Activated CD4-positive, alpha-beta memory T cell treated with anti-CD3 and anti-CD28 coated beads for 36 hours (primary cell): ENCODE results near the gene ABCF1. TPM values are rescaled to one million over a fixed set of nuclear protein-coding genes. Genes with fewer than 3 reads are reported as not detected.
A peak's percentile ranks its signal among the peaks of the same experiment; 100 is the strongest.

Experiments used
- CTCF ChIA-PET: fragments of 350-600 bp; sonication (Branson Sonifier 250); formaldehyde crosslinking; loops from one replicate; lab custom pipeline; 2021; ENCODE audit warnings: antibody characterized with exemption, inconsistent platforms; lab: Charles Lee
- POLR2A ChIA-PET: fragments of 350-600 bp; sonication (Branson Sonifier 250); formaldehyde crosslinking; loops from one replicate; lab custom pipeline; 2021; ENCODE audit warnings: antibody characterized with exemption; lab: Charles Lee
- DNase-seq: peaks from one replicate; pipeline ENCODE4 v3.0.0-alpha.2; 2020
- H3K27ac Mint-ChIP-seq: one replicate; pipeline ENCODE4 v1.8.0; 2021; ENCODE audit warnings: mixed read lengths
- H3K27me3 Mint-ChIP-seq: one replicate; pipeline ENCODE4 v1.8.0; 2021; ENCODE audit warnings: mixed read lengths
- H3K36me3 Mint-ChIP-seq: one replicate; pipeline ENCODE4 v1.8.0; 2021; ENCODE audit warnings: mixed read lengths
- H3K4me1 Mint-ChIP-seq: one replicate; pipeline ENCODE4 v1.8.0; 2021; ENCODE audit warnings: low read depth, mixed read lengths
- H3K4me3 Mint-ChIP-seq: one replicate; pipeline ENCODE4 v1.8.0; 2021; ENCODE audit warnings: mild to moderate bottlenecking, mixed read lengths
- H3K9me3 Mint-ChIP-seq: one replicate; pipeline ENCODE4 v1.8.0; 2021; ENCODE audit warnings: mixed read lengths
- intact Hi-C: fragments of 100-400 bp; cut with micrococcal nuclease; formaldehyde crosslinking; loops from one replicate; pipeline ENCODE4 v1.15.1; 2023
- total RNA-seq, 2 experiments: library from RNA; stranded (reverse); gene quantifications; one replicate each; pipeline ENCODE4 v1.2.3, GENCODE V29; 2021

ABCF1 gene
- total RNA-seq, 2 experiments from 2014 or later, result 87.0 to 87.1 TPM

DNA sequence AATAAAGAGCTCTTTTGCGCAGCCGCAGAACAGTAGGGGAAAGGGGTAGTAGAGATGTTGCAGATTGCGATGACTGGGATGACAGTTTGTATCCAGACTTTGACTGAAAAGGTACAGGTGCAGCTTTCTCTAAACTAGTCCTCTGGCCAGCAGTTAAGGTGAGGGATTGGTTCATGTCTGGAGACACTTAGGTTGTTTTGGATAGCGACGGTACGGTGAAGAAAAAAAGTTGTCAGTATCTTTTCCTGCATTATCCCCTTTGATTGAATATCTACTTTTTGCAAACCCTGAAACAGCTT lies 13.6 kb upstream of the ABCF1 start:
- no peaks in the 10 kb centered on the region for H3K27me3 Mint-ChIP-seq
- peak; percentile 77 for DNase-seq
- intact Hi-C loops, result loop anchor here (2.0 to 10.0 kb wide), 3 partner anchors 125 to 233 kb away; partner anchors contain the start of genes MDC1 and TRIM39
- H3K4me1 Mint-ChIP-seq, result peaks cover 44% of the 10 kb centered on the region
- CTCF ChIA-PET, result interaction anchor here (0.6 to 9.5 kb wide), 8 partner anchors 13 to 106 kb away, joined by 3 to 134 read pairs (median 3); partner anchors contain the start of gene ABCF1
- no peaks in the 10 kb centered on the region for H3K9me3 Mint-ChIP-seq
- peak overlapping the region; percentile 97 for H3K4me3 Mint-ChIP-seq
- H3K27ac Mint-ChIP-seq, result peak overlapping the region; percentile 98
- POLR2A ChIA-PET, result interaction anchor here (0.6 to 3.9 kb wide), 15 partner anchors 9 to 165 kb away, joined by 3 to 28 read pairs (median 3); partner anchors contain the start of genes ABCF1, MDC1 and MRPS18B
- H3K36me3 Mint-ChIP-seq, result peaks cover 42% of the 10 kb centered on the region

DNA sequence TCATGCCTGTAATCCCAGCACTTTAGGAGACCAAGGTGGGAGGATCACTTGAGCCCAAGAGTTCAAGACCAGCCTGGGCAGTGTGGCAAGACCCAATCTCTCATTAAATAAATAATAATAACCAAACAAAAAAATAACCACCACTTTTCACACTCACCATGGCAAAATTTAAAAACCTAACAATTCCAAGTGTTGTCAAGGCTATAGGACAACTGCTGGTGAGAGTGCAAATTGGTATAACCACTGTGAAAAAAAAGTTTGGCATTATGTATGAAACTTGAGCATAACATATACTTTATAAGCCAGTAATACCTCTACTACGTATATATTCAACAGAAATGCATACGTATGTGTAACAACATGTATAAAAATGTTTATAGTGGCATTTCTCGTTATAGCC lies 10.3 kb upstream of the ABCF1 start:
- CTCF ChIA-PET, result interaction anchor here (1.1 kb wide), 1 partner anchor 16 kb away, joined by 3 read pairs; no protein-coding TSS in a partner anchor
- intact Hi-C loops, result loop anchor here (10.0 kb wide), 1 partner anchor 1174 kb away; the partner anchor contains the start of gene CLIC1
- H3K36me3 Mint-ChIP-seq, result peaks cover 31% of the 10 kb centered on the region

DNA sequence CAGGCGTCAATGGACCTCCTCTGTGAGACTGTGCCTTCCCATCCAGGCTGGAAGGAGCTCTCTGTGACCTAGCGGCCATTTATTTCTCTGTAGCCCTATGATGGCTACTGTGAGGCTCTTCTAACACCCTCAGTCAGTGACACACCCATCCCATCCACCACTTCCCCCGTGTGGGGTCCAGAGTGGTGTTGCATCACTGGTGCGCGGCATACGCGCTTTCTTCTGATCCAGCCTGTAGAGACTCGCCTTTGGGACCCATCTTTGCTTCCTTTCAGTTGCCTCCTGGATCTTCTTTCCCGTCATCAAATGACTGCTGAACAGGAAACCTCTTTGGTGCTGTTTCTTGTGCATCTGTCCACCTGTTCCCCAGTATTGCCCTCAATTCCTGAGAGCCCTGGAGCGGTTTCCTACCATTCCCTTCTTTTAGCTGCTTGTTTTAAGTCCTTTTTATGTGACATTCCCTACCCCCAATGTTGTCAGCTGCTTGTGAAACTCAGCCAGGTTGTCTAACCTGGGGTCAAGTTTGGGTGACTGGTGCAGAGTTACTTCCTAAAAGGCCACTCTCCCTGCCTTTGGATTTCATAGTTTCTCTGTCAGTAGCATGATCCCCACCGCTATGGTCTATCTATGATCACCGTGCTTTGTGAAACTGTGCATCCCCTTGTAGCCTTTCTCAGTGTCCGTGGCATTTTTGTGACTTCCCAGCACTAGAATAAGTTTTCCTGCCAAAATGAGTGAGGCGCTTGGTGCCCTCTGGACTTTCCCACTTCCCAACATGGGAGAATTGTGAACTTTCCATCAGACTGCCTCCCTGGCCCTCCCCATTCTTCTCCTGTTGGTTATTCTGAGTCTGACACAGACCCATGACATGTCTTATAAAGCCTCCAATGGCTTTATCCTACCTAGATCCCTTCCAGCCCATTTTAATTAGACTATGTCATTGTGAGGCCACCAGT lies 8.5 kb upstream of the ABCF1 start:
- H3K27me3 Mint-ChIP-seq, result no peaks in the 10 kb centered on the region
- CTCF ChIA-PET, result interaction anchor here (1.1 to 2.8 kb wide), 2 partner anchors 18 to 22 kb away, joined by 4 to 10 read pairs; no protein-coding TSS in a partner anchor
- H3K4me3 Mint-ChIP-seq, result no peak overlapping the region
- H3K27ac Mint-ChIP-seq, result peak overlapping the region; percentile 47
- intact Hi-C loops, result loop anchor here (10.0 kb wide), 1 partner anchor 1172 kb away; the partner anchor contains the start of gene CLIC1
- H3K9me3 Mint-ChIP-seq, result no peaks in the 10 kb centered on the region
- POLR2A ChIA-PET, result interaction anchor here (1.2 kb wide), 1 partner anchor 52 kb away, joined by 3 read pairs; no protein-coding TSS in a partner anchor
- H3K36me3 Mint-ChIP-seq, result peaks cover 25% of the 10 kb centered on the region
- DNase-seq, result no peak
- H3K4me1 Mint-ChIP-seq, result peaks cover 27% of the 10 kb centered on the region

More for the DNA sequence above, 10.3 kb upstream of the ABCF1 start:
- H3K4me1 Mint-ChIP-seq, result peaks cover 30% of the 10 kb centered on the region
- POLR2A ChIA-PET, result no interaction called here
- H3K27me3 Mint-ChIP-seq, result no peaks in the 10 kb centered on the region
- H3K4me3 Mint-ChIP-seq, result no peak overlapping the region
- H3K9me3 Mint-ChIP-seq, result no peaks in the 10 kb centered on the region
- DNase-seq, result no peak
- no peak overlapping the region for H3K27ac Mint-ChIP-seq

DNA sequence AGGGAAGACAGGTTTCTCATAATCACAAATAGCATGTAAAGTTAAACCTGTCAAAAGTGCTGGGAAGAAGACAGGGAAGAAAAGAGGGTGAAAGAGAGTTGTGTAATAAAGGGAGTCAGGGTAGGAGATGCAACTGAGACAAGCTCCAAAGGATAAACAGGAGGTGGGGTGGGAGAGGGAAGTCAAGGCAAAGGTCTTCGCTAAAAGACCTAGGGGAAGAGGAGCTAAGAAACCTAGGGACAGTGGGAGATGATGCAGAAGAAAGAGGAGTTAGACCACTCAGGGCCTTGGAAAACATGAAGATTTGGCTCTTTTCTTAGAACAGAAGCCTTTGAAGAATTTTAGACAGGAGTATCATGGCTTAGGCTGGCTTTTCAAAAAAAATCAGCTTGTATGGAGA lies 7.1 kb upstream of the ABCF1 start:
- Mint-ChIP-seq H3K9me3 (no peaks in the 10 kb centered on the region), H3K4me1 (peaks cover 23% of the 10 kb centered on the region), H3K27me3 (no peaks in the 10 kb centered on the region), H3K27ac (no peak overlapping the region), H3K4me3 (no peak overlapping the region), H3K36me3 (peaks cover 19% of the 10 kb centered on the region)
- DNase-seq, result no peak
- POLR2A ChIA-PET, result no interaction called here
- CTCF ChIA-PET, result interaction anchor here (0.6 to 2.8 kb wide), 6 partner anchors 19 to 167 kb away, joined by 3 to 10 read pairs (median 4); no protein-coding TSS in a partner anchor
- intact Hi-C loops, result loop anchor here (10.0 kb wide), 1 partner anchor 1171 kb away; the partner anchor contains the start of gene CLIC1

DNA sequence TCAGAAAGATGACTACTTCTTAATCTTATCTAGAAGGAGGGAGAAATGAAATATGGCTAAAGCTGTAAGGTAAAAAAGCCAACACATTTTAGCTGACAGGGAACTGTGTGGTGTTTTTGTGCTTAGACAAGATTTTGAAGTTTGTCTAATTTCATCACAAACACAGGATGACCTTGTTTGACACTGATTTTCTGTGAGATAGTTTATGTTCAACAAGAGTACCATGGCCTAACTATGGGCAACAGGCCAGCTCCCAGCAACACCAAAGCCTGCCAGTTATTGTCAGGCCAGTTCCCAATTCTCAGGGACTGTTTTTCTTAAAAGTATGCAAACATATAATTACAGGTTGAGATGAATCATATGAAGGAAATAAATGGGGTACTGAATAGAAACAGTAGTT lies 5.5 kb upstream of the ABCF1 start:
- intact Hi-C loops, result loop anchor here (10.0 kb wide), 1 partner anchor 1169 kb away; the partner anchor contains the start of gene CLIC1
- H3K27me3 Mint-ChIP-seq, result no peaks in the 10 kb centered on the region
- no peak overlapping the region for H3K27ac Mint-ChIP-seq
- ChIA-PET CTCF (interaction anchor here (0.8 to 2.8 kb wide), 2 partner anchors 21 to 83 kb away, joined by 3 to 10 read pairs; no protein-coding TSS in a partner anchor), POLR2A (interaction anchor here (2.3 kb wide), 1 partner anchor 9 kb away, joined by 10 read pairs; the partner anchor contains the start of genes GNL1 and PRR3)
- H3K4me3 Mint-ChIP-seq, result no peak overlapping the region
- DNase-seq, result no peak
- H3K36me3 Mint-ChIP-seq, result peaks cover 14% of the 10 kb centered on the region
- H3K9me3 Mint-ChIP-seq, result no peaks in the 10 kb centered on the region
- H3K4me1 Mint-ChIP-seq, result peaks cover 27% of the 10 kb centered on the region

DNA sequence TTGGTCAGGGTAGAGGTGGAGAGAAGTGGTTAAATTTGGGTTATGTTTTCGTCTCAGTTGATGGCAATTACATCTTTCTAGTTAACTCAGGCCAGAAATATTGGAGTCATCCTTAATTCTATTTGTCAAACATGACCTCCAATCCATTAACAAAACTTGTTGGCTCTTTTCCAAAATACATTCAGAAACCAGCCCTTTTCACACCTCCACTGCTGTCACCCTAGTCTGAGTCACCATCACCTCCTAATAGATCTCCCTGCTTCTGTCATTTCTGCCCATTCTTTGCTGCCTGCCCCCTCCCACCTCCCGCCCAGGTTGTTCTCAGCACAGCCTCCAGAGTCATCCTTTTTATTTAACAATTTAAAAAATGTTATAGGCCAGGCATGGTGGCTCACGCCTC lies 3.0 kb upstream of the ABCF1 start:
- DNase-seq, result peak; percentile 70
- Mint-ChIP-seq H3K4me3 (no peak overlapping the region), H3K36me3 (peaks cover 9% of the 10 kb centered on the region), H3K27ac (no peak overlapping the region), H3K9me3 (no peaks in the 10 kb centered on the region), H3K4me1 (peaks cover 46% of the 10 kb centered on the region), H3K27me3 (no peaks in the 10 kb centered on the region)
- intact Hi-C loops, result loop anchor here (10.0 kb wide), 1 partner anchor 1167 kb away; the partner anchor contains the start of gene CLIC1
- ChIA-PET POLR2A (interaction anchor here (3.7 kb wide), 1 partner anchor 10 kb away, joined by 28 read pairs; the partner anchor contains the start of genes GNL1 and PRR3), CTCF (interaction anchor here (1.8 kb wide), 1 partner anchor 85 kb away, joined by 4 read pairs; no protein-coding TSS in a partner anchor)

DNA sequence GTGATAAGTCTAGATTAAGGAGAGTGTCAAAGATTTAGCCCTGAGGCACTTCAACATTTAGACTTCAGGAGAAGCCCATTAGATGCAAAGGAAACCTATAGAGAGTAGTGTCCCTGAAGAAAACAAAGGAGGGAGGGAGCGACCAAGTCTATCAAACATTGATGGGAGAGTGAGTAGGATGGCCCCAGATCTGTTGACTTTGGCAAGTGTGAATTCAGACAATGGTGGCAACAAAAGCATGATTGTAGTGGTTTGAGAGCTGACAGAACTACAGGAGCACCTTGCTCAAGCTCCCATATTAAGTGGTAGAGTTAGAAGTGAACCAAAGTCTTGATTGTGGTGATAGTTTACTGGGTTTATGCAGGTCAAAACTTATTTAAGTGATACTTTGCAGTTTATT lies 979 bp upstream of the ABCF1 start:
- Mint-ChIP-seq H3K9me3 (no peaks in the 10 kb centered on the region), H3K4me1 (peaks cover 60% of the 10 kb centered on the region), H3K4me3 (peak overlapping the region; percentile 94), H3K36me3 (peaks cover 12% of the 10 kb centered on the region), H3K27me3 (no peaks in the 10 kb centered on the region), H3K27ac (no peak overlapping the region)
- intact Hi-C loops, result loop anchor here (2.0 to 5.0 kb wide), 2 partner anchors 112 to 147 kb away; partner anchors contain the start of gene MDC1
- CTCF ChIA-PET, result interaction anchor here (1.0 to 2.1 kb wide), 8 partner anchors 13 to 56 kb away, joined by 3 to 15 read pairs (median 6); partner anchors contain the start of genes ATAT1 and PRR3
- no peak for DNase-seq
- POLR2A ChIA-PET, result interaction anchor here (0.6 to 3.7 kb wide), 6 partner anchors 12 to 104 kb away, joined by 3 to 28 read pairs (median 4); partner anchors contain the start of genes GNL1 and PRR3

DNA sequence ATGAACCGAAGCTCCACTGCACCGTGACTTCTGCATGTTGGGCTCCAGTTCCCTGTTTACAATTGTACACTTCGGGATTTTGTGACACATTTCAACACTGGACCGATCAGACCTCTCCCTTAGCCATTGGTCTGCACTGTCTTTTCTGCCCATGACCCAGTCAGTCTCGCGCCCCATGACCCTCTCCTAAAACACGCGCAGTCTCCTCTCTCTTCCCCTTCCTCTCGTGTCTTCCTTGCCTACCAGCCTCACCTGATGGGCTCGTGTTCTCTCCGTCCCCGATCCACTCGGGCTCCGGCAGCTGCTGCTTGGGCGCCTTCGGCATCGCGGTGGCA lies 535 bp upstream of the ABCF1 start:
- CTCF ChIA-PET, result interaction anchor here (0.9 to 2.1 kb wide), 9 partner anchors 14 to 117 kb away, joined by 3 to 15 read pairs (median 5); partner anchors contain the start of gene PRR3
- Mint-ChIP-seq H3K27ac (peak overlapping the region; percentile 86), H3K4me1 (peaks cover 60% of the 10 kb centered on the region), H3K4me3 (peak overlapping the region; percentile 94), H3K27me3 (no peaks in the 10 kb centered on the region), H3K36me3 (peaks cover 11% of the 10 kb centered on the region), H3K9me3 (no peaks in the 10 kb centered on the region)
- intact Hi-C loops, result loop anchor here (1.0 to 5.0 kb wide), 4 partner anchors 14 to 146 kb away; partner anchors contain the start of genes GNL1, MDC1, MRPS18B and PPP1R10
- POLR2A ChIA-PET, result interaction anchor here (0.9 to 3.7 kb wide), 12 partner anchors 13 to 164 kb away, joined by 3 to 28 read pairs (median 4); partner anchors contain the start of genes GNL1, MRPS18B, PPP1R10 and PRR3
- DNase-seq, result no peak

DNA sequence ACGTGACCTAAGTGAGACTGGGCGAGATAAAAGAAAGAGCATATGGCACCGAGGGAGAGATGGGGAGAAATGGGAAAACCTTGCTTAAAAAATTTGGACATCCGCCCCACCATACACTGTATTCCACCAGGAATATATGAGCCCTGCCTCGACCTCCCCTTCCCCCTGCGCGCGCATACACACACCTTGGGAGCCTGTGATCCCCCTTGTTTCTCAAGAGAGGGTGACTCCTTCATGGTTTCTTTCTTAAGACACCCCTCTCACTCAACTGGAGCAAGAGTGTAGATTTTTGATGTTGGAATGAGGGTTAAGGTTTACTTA lies 480 bp downstream of the ABCF1 start:
- H3K9me3 Mint-ChIP-seq, result no peaks in the 10 kb centered on the region
- POLR2A ChIA-PET, result interaction anchor here (0.6 to 3.7 kb wide), 12 partner anchors 14 to 163 kb away, joined by 3 to 28 read pairs (median 4); partner anchors contain the start of genes GNL1, MRPS18B, PPP1R10 and PRR3
- H3K27me3 Mint-ChIP-seq, result no peaks in the 10 kb centered on the region
- peak overlapping the region; percentile 94 for H3K27ac Mint-ChIP-seq
- peaks cover 15% of the 10 kb centered on the region for H3K36me3 Mint-ChIP-seq
- peak overlapping the region; percentile 94 for H3K4me3 Mint-ChIP-seq
- intact Hi-C loops, result loop anchor here (1.0 to 5.0 kb wide), 4 partner anchors 15 to 145 kb away; partner anchors contain the start of genes GNL1, MDC1, MRPS18B and PPP1R10
- CTCF ChIA-PET, result interaction anchor here (0.7 to 2.1 kb wide), 9 partner anchors 15 to 118 kb away, joined by 3 to 15 read pairs (median 4); partner anchors contain the start of gene PRR3
- no peak for DNase-seq
- peaks cover 64% of the 10 kb centered on the region for H3K4me1 Mint-ChIP-seq

DNA sequence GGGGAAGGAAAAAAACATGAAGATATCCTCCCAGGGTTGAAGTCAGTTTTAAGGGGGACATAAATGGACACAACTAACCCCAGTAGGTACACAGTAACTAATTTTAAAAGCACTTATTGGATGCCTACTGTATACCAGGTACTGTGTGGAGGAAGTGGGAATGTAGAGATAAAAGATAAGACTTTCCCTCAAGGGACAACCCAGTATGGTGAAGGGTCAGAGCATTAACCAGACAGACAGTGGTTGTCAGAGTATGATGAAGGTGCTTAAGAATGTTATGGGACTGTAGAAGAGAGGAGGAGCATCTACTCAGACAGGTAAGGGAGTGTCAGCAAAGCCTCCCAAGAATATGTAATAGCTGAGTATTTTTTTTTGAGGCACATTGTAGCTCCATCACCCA lies 906 bp downstream of the ABCF1 start:
- Mint-ChIP-seq H3K9me3 (no peaks in the 10 kb centered on the region), H3K27ac (peak overlapping the region; percentile 94), H3K4me1 (peaks cover 66% of the 10 kb centered on the region), H3K36me3 (peaks cover 19% of the 10 kb centered on the region), H3K4me3 (peak overlapping the region; percentile 94), H3K27me3 (no peaks in the 10 kb centered on the region)
- CTCF ChIA-PET, result no interaction called here
- intact Hi-C loops, result loop anchor here (5.0 kb wide), 1 partner anchor 110 kb away; no protein-coding TSS in a partner anchor
- no peak for DNase-seq
- POLR2A ChIA-PET, result no interaction called here

DNA sequence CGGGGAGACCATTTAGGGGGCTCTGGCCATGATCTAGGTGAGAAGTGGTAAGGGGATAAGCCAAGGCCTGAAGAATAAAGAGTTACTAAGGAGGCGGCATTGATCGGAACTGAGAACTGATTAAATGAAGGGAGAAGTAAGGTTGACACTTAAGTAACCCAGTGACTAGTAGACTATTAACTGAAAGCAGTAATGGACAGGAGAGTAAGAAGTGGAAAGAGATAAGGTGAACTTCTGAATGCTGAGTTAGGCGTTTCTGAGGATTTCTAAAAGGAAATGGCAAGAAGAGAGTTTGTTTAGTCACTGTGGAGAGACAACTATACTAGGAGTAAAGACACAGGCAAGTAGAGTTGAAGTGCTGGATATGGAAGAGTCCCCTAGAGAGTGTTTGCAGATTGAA lies 1.9 kb downstream of the ABCF1 start:
- H3K4me3 Mint-ChIP-seq, result peak overlapping the region; percentile 94
- H3K9me3 Mint-ChIP-seq, result no peaks in the 10 kb centered on the region
- intact Hi-C loops, result loop anchor here (5.0 kb wide), 1 partner anchor 109 kb away; no protein-coding TSS in a partner anchor
- DNase-seq, result no peak
- ChIA-PET CTCF (interaction anchor here (0.9 to 2.3 kb wide), 5 partner anchors 24 to 157 kb away, joined by 3 to 10 read pairs (median 4); no protein-coding TSS in a partner anchor), POLR2A (no interaction called here)
- no peaks in the 10 kb centered on the region for H3K27me3 Mint-ChIP-seq
- peaks cover 28% of the 10 kb centered on the region for H3K36me3 Mint-ChIP-seq
- H3K4me1 Mint-ChIP-seq, result peaks cover 70% of the 10 kb centered on the region
- H3K27ac Mint-ChIP-seq, result peak overlapping the region; percentile 53
